SKM-1 (cell line): Measurements from ENCODE around the gene RAB24.
"Not testable (repeated sequence)": the region's sequence is repeated elsewhere in the genome, so short reads cannot be mapped to it uniquely, and the experiment has no call there.

ENCODE experiments used
- DNase-seq: peaks from one replicate; lab custom pipeline; 2025; ENCODE audit not compliant: unreplicated experiment; lab: John Stamatoyannopoulos, UW

Gene RAB24

DNA sequence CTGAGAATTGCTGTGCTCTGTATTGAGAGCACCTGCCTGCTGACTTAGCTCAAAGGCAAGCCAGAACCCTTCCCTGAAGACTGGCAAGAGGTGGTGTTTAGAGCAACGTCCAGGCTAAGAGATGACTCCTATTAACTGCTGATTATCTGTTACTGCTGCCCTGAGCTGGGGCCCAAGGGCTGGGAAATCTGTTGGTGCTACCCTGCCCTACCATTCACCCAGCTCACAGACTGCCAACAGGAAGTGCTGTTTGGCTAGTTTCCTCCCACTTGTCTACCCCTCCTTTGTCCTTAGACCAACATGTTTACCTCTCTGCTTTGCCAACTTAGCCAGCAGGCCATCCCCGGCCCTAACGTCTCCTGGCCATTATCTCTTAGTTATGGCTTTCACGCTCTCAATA is 6.9 kb downstream of the RAB24 start:
- DNase-seq: no peak

DNA sequence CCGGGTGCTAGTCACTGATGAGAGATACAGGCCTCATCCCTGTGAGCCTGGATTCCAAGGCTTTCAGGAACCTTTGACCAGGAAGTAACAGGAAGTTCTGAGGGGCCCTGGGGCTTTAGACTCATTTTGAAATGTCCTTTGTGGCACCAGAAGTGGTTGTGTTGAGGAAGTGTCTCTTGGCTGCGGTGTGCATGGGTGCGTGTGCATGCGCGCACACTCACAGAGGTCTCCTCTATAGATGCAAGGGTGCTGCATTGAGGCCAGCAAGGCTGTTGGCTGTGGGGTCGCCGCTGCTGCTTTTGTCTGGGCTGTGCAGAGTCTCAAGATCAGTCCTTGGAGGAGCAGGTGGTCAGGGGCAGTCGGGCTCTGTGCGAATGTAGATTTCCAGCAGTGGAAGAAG is 7.6 kb downstream of the RAB24 start:
- DNase-seq: peak; percentile 46

DNA sequence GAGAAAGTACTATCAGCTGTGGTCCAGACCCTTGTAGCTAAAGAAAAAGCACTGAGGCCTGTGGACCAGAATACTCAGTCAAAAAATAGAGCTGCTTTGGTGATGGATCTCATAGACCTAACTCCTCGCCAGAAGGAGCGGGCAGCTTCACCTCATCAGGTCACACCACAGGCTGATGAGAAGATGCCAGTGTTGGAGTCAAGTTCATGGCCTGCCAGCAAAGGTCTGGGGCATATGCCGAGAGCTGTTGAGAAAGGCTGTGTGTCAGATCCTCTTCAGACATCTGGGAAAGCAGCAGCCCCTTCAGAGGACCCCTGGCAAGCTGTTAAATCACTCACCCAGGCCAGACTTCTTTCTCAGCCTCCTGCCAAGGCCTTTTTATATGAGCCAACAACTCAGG is 8.9 kb downstream of the RAB24 start:
- no peak for DNase-seq

DNA sequence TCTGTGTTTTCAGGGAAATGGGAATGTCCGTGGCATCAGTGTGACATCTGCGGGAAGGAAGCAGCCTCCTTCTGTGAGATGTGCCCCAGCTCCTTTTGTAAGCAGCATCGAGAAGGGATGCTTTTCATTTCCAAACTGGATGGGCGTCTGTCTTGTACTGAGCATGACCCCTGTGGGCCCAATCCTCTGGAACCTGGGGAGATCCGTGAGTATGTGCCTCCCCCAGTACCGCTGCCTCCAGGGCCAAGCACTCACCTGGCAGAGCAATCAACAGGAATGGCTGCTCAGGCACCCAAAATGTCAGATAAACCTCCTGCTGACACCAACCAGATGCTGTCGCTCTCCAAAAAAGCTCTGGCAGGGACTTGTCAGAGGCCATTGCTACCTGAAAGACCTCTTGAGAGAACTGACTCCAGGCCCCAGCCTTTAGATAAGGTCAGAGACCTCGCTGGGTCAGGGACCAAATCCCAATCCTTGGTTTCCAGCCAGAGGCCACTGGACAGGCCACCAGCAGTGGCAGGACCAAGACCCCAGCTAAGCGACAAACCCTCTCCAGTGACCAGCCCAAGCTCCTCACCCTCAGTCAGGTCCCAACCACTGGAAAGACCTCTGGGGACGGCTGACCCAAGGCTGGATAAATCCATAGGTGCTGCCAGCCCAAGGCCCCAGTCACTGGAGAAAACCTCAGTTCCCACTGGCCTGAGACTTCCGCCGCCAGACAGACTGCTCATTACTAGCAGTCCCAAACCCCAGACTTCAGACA is 9.5 kb downstream of the RAB24 start:
- DNase-seq: no peak

DNA sequence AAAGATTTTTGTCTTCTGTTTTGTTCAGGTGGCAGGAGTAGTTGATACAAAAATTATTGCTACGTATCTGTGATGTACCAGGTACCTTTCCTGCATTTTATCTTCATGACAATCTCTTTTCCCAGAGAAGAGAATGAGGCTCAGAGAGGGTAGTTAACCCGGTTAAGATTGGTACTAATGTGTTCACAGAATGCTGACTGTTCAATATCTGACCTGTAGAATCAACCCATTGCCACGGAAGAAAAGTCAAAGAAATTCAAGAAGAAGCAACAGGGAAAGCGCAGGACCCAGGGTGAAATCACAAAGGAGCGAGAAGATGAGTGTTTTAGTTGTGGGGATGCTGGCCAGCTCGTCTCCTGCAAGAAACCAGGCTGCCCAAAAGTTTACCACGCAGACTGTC is 11.8 kb downstream of the RAB24 start:
- DNase-seq: no peak

DNA sequence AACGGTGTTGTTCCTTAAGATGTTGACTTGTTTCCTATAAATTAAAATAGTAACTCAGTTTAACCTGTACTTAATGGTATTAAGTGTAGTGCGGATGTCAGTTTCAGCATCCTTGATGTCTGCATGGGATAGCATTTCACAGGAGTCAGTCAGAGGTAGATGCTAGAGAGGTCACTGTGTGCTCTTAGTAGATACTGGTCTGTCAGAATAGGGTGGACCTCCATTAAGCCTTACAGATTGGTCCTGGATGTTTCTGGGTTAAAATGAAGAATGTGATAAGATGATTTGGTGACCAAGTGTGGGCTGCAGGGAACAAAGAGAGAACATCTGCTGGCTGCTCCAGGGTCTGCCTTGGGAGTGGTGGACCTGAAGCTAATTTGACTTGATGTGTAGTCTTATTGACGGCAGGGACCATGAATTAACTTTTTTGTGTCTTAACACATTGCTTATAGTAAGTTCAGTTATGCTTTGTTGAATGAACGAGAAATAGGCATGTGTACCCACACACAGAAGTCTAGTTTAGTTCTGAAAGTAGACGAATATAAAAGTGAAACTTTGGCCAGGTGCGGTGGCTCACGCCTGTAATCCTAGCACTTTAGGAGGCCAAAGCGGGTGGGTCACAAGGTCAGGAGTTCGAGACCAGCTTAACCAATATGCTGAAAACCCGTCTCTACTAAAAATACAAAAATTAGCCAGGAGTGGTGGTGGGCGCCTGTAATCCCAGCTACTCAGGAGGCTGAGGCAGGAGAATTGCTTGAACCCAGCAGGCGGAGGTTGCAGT is 12.5 kb downstream of the RAB24 start:
- DNase-seq: no peak

DNA sequence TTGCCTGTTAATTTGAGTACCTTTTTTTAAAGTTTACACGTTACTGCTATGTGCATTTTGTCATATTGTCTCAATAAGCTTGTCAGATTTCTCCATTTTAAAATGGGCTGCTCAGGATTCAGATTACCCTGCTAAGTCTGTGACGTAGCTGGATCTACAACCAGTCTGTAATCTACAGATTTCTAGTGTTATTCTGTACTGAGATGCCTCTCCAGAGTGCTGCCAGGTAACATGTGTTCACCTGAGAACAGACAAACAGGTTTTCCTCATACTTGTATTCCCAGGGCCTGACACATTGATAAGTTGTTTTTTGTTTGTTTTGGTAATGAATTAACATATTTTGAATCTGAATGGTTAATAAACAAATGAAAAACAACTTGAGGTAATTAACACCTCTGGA is 15.3 kb downstream of the RAB24 start:
- no peak for DNase-seq

DNA sequence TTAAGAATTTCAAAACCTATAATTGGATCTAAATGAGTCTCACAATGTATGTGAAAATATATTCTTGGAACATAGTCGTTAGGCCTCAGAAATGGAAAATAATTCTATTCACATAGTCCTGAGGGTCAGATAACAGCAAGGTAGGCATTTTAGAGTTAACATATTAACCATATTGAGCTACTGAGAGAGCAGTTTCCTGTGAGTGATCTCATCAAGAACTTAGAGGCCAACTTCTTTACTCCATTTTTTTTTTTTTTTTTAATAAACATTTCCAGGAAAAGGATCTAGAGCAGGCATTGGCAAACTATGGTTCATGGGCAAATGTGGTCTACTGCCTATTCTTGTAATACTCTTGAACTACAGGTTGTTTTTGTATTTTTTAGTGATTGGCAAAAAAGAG is 26.6 kb downstream of the RAB24 start:
- no peak for DNase-seq

DNA sequence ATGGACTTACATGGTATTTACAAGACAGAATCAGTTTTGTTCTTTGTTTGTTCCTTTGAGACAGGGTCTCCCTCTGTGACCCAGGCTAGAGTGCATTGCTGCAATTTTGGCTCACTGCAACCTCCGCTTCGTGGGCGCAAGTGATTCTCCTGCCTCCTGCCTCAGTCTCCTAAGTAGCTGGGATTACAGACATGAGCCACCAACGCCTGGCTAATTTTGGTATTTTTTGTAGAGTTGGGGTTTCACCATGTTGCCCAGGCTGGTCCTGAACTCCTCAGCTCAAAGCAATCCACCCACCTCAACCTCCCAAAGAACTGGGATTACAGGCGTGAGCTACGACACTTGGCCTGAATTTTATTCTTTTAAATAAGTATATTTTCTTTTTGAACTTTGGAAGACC is 27.6 kb downstream of the RAB24 start:
- DNase-seq: no peak

DNA sequence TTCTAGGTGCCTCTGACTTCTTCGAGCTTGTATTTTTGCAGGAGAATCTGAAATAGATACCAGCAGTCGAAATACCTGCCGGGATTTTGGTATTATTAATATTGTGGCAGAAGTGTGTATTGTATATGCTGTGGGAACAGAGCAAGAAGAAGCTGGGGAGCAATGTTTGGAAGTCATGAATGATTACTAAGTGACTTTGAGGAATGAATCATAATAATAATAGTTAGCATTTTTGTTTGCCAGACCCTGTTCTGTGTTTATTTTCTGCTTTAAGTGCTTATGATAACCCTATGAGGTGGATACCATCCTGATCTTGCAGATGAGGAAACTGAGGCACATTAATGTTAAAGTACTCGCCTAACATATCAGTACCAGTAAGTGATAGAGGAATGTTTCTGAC is 32.4 kb downstream of the RAB24 start:
- DNase-seq: no peak

DNA sequence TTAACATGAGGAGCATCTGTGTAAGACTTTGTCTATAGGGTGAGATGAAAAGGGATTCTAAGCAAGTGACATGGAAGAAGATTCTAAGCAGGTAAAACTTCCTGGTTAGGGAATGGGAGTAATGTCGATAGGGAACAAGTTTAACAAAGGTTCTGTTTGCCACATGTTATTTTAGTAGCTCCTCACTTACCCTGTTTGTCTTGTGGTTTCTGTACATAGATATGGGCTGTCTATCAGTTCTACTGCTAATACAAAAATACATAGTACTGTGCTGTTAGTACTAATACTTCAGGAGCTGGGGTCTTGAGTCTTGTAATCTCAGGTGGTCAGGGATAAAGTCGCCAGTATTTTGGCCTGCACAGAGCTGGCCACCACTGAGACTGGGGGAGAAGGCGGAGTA is 32.9 kb downstream of the RAB24 start:
- no peak for DNase-seq

DNA sequence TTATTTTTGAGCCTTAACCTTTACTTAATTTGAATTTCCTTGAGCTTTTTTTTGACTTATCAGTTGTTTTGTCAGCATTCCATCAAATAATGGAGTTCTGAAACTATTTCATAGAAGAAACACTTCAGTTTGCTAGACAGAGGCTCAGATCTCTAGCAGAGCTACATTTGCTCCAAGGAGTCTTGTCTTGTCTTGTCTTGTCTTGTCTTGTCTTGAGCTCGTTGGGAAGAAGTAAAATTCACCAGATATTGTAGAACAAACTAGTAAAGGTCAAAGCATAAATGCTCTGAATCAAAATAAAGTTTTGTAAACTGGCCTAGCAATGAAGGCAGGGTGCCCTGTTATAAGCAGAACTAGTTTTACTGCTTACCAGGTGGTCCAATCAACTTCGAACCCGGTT is 33.5 kb downstream of the RAB24 start:
- DNase-seq: no peak

DNA sequence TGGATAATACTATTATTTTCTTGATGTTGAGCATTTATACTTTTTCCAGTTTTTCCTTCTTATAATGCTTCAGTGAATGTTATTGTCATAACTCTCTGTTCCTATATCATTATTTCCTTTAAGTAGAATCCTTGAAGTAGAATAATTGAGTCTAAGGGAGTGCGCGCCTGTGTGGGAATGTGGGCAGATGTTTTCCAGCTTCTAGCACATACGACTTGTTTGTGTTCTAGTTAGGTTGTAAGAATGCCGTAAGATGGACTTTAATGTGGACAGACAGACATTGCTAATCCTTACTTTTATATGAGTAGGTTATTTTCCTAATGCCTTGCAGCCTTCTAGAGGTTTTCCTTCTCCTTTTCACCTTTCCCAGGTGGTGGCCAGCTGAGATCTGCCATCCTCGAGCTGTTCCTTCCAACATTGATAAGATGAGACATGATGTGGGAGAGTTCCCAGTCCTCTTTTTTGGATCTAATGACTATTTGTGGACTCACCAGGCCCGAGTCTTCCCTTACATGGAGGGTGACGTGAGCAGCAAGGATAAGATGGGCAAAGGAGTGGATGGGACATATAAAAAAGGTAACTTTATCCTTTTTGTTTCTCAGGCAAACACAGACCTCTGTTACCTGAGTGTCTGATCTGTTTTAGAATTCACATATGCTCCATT is 34.2 kb downstream of the RAB24 start:
- DNase-seq: no peak

DNA sequence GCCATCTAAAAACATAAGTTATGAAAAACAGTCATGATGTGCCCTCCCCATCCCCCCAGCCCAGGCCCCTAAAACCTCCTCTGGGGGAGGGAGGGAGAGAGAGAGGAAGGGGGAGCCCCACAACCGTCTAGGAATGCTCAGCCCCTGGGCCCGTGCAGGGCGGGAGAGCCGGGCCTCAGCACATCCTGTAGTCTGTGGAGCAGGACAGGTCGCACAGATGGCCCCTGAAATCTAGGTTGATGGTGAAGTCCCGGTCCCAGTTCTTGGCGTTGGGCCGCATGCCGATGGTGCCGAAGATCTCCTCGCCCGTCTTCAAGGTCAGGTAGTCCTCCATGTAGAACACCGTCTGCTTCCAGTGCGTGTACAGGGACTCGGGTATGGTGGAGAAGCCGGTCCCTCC is 38.1 kb downstream of the RAB24 start:
- DNase-seq: no peak

DNA sequence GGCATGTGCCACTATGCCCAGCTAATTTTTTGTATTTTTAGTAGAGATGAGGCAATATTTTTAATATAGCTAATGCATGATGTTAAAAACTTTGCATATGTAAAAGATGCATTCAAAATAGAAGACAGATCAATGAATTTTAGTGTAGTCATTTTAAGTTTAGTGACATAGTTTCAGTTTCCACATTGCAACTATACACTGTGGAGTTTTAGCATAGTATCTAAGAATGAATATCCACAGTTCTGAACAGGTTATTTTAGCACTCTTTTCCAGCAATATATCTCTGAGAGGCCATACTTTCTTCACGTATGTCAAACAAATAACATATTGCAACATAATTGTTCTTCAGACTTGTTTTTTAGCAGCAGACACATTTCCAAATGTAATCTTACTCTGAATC is 39.3 kb downstream of the RAB24 start:
- DNase-seq: no peak

DNA sequence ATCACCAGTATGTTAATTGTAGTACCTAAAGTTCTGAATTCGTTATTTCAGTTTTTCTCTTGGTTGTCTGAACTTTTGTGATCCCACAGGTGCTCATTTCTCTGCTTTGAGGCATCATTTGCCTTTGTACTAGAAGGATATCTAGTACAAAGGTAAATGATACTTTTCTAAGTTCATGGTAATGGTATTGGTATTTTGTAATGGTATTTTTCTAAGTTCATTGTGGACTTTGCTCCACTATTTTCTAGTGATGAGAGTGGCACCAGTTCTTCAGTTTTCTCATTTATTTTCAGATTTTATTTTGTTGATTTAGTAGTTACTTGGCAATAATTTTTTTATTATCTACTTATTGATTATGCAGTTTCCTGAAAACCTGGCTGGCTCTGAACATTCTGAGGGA is 42.0 kb downstream of the RAB24 start:
- DNase-seq: no peak

DNA sequence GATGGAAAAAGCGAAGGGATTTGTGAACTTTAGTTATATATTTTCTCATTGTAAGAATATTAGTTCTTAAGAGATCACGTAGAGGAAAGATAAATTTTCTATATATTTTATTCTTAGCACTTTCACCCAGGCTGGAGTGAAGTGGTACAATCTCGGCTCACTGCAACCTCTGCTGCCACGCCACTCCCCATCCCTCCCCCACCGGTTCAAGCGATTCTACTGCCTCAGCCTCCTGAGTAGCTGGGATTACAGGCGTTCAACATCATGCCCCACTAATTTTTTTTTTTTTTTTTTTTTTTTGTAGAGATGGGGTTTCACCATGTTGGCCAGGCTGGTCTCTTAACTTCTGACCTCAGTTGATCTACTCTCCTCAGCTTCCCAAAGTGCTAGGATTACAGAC is 42.6 kb downstream of the RAB24 start:
- no peak for DNase-seq

DNA sequence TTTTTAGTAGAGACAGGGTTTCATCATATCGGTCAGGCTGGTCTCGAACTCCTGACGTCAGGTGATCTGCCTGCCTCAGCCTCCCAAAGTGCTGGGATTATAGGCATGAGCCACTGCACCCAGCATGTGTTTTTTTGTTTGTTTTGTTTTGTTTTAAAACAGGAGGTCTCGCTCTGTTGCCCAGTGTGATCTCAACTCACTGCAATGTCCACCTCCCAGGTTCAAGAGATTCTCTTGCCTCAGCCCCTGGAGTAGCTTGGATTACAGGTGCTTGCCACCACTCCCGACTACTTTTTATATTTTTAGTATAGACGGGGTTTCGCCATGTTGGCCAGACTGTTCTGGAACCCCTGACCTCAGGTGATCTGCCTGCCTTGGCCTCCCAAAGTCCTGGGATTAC is 44.8 kb downstream of the RAB24 start:
- not testable (repeated sequence) for DNase-seq

DNA sequence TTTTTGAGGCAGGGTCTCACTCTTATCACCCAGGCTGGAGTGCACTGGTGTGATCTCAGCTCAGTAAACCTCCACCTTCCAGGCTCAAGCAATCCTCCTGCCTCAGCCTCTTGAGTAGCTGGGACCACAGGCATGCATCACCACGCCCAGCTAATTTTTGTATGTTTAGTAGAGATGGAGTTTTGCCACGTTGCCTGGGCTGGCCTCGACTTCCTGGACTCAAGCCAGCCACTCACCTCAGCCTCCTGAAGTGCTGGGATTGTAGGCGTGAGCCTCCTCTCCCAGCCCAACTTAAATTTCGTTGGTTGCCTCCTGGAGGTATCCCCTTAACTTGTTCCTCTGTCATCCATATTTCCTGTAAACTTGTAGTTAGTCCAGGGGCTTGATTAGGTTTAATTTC is 47.2 kb downstream of the RAB24 start:
- DNase-seq: no peak

DNA sequence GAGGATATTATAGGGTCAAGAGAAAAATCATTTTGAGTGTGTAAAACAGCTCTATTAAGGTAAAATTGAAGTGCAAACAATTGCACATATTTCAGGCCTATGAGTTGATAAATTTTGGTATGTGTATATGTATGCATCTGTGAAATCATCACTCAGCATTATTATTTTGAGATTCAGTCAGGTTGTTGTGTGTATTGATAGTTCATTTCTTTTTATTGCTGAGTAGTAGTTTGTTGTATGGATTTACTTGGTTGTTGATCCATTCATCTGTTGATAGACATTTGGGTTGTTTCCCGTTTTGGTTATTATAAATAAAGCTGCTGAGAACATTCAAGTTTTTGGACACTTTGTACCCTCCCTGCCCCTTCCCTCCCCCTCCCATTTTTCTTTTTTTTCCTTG is 50.3 kb downstream of the RAB24 start:
- DNase-seq: no peak
